ENCODE results near the gene TDRD12.

The TDRD12 gene

GRCh38 chr19:32719611-32720059, at the start of gene TDRD12:
Gene TDRD12 (plus strand): TSS chr19:32719767. CDS start chr19:32720073, 306 bp downstream.
- DNase-seq (ENCODE audit: low read depth): no peak

- peak; percentile 50 for DNase-seq (ENCODE audit: low read depth)
Measured at GRCh38 chr19:32671883-32672593, 47.5 kb upstream of the TDRD12 start.

GRCh38 chr19:32672841-32673240, 46.7 kb upstream of the TDRD12 start:
- DNase-seq (ENCODE audit: low read depth): no peak

GRCh38 chr19:32673573-32673972, 46.0 kb upstream of the TDRD12 start:
- DNase-seq (ENCODE audit: low read depth): no peak

GRCh38 chr19:32674153-32674930, 45.2 kb upstream of the TDRD12 start:
- DNase-seq (ENCODE audit: low read depth): no peak

GRCh38 chr19:32674931-32675719, 44.4 kb upstream of the TDRD12 start, which contains the start of gene ANKRD27:
Gene ANKRD27 (minus strand): TSS chr19:32675180. CDS start chr19:32659015, 16,165 bp downstream.
- DNase-seq (ENCODE audit: low read depth): peak; percentile 97

GRCh38 chr19:32675720-32676185, 43.8 kb upstream of the TDRD12 start, which contains the start of gene RGS9BP:
Gene RGS9BP (plus strand): TSS chr19:32675848. CDS start chr19:32676264, 416 bp downstream.
- peak; percentile 56 for DNase-seq (ENCODE audit: low read depth)

GRCh38 chr19:32676186-32676894, 43.2 kb upstream of the TDRD12 start:
- DNase-seq (ENCODE audit: low read depth): no peak

GRCh38 chr19:32676895-32677359, 42.6 kb upstream of the TDRD12 start:
- no peak for DNase-seq (ENCODE audit: low read depth)

- no peak for DNase-seq (ENCODE audit: low read depth)
Measured at GRCh38 chr19:32677657-32678056, 41.9 kb upstream of the TDRD12 start.

- DNase-seq (ENCODE audit: low read depth): no peak
Measured at GRCh38 chr19:32680986-32681385, 38.6 kb upstream of the TDRD12 start.

GRCh38 chr19:32682317-32682716, 37.2 kb upstream of the TDRD12 start:
- no peak for DNase-seq (ENCODE audit: low read depth)

- DNase-seq (ENCODE audit: low read depth): no peak
Measured at GRCh38 chr19:32686847-32687475, 32.6 kb upstream of the TDRD12 start.

- DNase-seq (ENCODE audit: low read depth): no peak
Measured at GRCh38 chr19:32687681-32688080, 31.9 kb upstream of the TDRD12 start.

- DNase-seq (ENCODE audit: low read depth): no peak
Measured at GRCh38 chr19:32688311-32688710, 31.3 kb upstream of the TDRD12 start.

GRCh38 chr19:32691291-32691951, 28.1 kb upstream of the TDRD12 start, which contains the start of gene NUDT19:
Gene NUDT19 (plus strand): TSS chr19:32691821. CDS start chr19:32691961, 140 bp downstream.
- no peak for DNase-seq (ENCODE audit: low read depth)

GRCh38 chr19:32691952-32692726, 27.4 kb upstream of the TDRD12 start:
- DNase-seq (ENCODE audit: low read depth): peak; percentile 65

GRCh38 chr19:32692727-32693061, 26.9 kb upstream of the TDRD12 start:
- DNase-seq (ENCODE audit: low read depth): no peak

Data from CMK (cell line).